A673 (cell line): Measurements from ENCODE around the gene MDFIC. TPM values are rescaled to one million over a fixed set of nuclear protein-coding genes. Genes with fewer than 3 reads are reported as not detected.

Source experiments
- BruUV-seq: library from RNA; stranded (reverse); fragments of 400-500 nt; replicated peaks from 2 replicates; lab custom pipeline; 2021; lab: Mats Ljungman, UMichigan
- CTCF ChIA-PET: fragments of 300-600 bp; sonication (Branson Sonifier 250); formaldehyde crosslinking; loops from one replicate; lab custom pipeline; 2022; ENCODE audit warnings: antibody characterized with exemption; lab: Charles Lee
- POLR2A ChIA-PET: fragments of 300-600 bp; sonication (Branson Sonifier 250); formaldehyde crosslinking; loops from one replicate; lab custom pipeline; 2022; ENCODE audit warnings: antibody characterized with exemption; ENCODE audit not compliant: low non-redundant PET; lab: Charles Lee
- DNase-seq: peaks from one replicate; pipeline ENCODE4 v3.0.0-alpha.2; 2015; ENCODE audit warnings: low spot score
- H3K27ac ChIP-seq: fragments of 200-600 bp; sonication (generic); 2 replicates; pipeline ENCODE4 v1.5.1; 2016; ENCODE audit warnings: mixed run types, low read depth, mild to moderate bottlenecking, mixed read lengths, antibody characterized with exemption, low read length; ENCODE audit not compliant: poor library complexity, severe bottlenecking
- H3K27me3 ChIP-seq: fragments of 200-600 bp; sonication (generic); replicated peaks from 2 replicates; pipeline ENCODE4 v1.6.1; 2017; ENCODE audit warnings: mixed run types, low read depth, mild to moderate bottlenecking, mixed read lengths, antibody characterized with exemption, low read length; ENCODE audit not compliant: insufficient read depth, poor library complexity
- H3K36me3 ChIP-seq: fragments of 200-600 bp; sonication (generic); 2 replicates; pipeline ENCODE4 v1.6.1; 2016; ENCODE audit warnings: mixed run types, mild to moderate bottlenecking, mixed read lengths, antibody characterized with exemption, low read length; ENCODE audit not compliant: insufficient read depth, poor library complexity, severe bottlenecking
- H3K4me1 ChIP-seq: fragments of 200-600 bp; sonication (generic); 2 replicates; pipeline ENCODE4 v1.6.1; 2017; ENCODE audit warnings: mixed run types, mild to moderate bottlenecking, mixed read lengths, antibody characterized with exemption, low read length; ENCODE audit not compliant: insufficient read depth, poor library complexity, severe bottlenecking
- H3K4me3 ChIP-seq: fragments of 200-600 bp; sonication (generic); 2 replicates; pipeline ENCODE4 v1.5.1; 2016; ENCODE audit warnings: low read depth, mixed run types, mild to moderate bottlenecking, mixed read lengths, low read length; ENCODE audit not compliant: poor library complexity, severe bottlenecking
- H3K9me3 ChIP-seq: fragments of 200-600 bp; sonication (generic); 2 replicates; pipeline ENCODE4 v1.6.1; 2016; ENCODE audit warnings: mixed run types, low read depth, mild to moderate bottlenecking, mixed read lengths, antibody characterized with exemption, low read length; ENCODE audit not compliant: poor library complexity, severe bottlenecking
- EZH2 ChIP-seq: fragments of 200-600 bp; sonication (generic); IDR thresholded peaks from 2 replicates; pipeline ENCODE4 v1.6.1; 2017; ENCODE audit warnings: borderline replicate concordance, low read depth, mild to moderate bottlenecking, mixed read lengths, antibody characterized with exemption, low read length; ENCODE audit not compliant: poor library complexity, severe bottlenecking
- intact Hi-C: fragments of 100-400 bp; cut with micrococcal nuclease; formaldehyde crosslinking; loops from one replicate; pipeline ENCODE4 v1.10.0; 2022; ENCODE audit not compliant: unreplicated experiment
- total RNA-seq: library from RNA; stranded (reverse); gene quantifications from 2 replicates; pipeline ENCODE4 v1.2.3, GENCODE V29; 2021
- TF ChIP-seq, protein P1 (sequence below): fragments of 300-800, 200-600 bp; sonication (generic); conservative IDR thresholded peaks from 2 replicates; pipeline ENCODE4 v1.5.1; 2017; ENCODE audit warnings: low read depth, mild to moderate bottlenecking, antibody characterized with exemption, low read length, moderate library complexity, mixed read lengths

Gene MDFIC
- total RNA-seq, 1 experiment from 2014 or later = 32.6 TPM

DNA sequence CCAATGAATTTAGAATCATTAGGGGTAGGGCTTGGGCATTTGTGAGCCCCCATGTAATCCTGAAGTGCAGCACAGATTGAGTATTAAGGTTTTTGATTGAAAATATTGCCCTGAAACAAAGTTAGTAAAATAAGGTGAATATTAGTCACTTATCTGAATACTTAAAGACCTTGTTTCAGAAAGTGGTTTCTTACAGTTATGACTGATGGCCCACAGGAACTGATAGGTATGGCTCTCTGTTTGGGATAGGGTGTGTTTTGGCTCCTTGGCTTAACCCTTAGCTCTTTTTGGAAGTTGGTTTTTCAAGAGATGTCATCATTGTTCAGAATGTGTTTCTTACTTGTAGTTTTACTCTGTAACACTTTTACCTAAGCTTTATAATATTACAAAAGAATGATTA, 34.8 kb downstream of the MDFIC start:
- TF ChIP-seq, protein P1, sequence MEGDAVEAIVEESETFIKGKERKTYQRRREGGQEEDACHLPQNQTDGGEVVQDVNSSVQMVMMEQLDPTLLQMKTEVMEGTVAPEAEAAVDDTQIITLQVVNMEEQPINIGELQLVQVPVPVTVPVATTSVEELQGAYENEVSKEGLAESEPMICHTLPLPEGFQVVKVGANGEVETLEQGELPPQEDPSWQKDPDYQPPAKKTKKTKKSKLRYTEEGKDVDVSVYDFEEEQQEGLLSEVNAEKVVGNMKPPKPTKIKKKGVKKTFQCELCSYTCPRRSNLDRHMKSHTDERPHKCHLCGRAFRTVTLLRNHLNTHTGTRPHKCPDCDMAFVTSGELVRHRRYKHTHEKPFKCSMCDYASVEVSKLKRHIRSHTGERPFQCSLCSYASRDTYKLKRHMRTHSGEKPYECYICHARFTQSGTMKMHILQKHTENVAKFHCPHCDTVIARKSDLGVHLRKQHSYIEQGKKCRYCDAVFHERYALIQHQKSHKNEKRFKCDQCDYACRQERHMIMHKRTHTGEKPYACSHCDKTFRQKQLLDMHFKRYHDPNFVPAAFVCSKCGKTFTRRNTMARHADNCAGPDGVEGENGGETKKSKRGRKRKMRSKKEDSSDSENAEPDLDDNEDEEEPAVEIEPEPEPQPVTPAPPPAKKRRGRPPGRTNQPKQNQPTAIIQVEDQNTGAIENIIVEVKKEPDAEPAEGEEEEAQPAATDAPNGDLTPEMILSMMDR = no peak
- no peak for TF ChIP-seq EZH2
- DNase-seq = no peak
- intact Hi-C loops = no loop called here
- Histone ChIP-seq H3K36me3 (no peaks in the 10 kb centered on the region), H3K9me3 (no peaks in the 10 kb centered on the region), H3K27me3 (no peaks in the 10 kb centered on the region), H3K4me1 (no peaks in the 10 kb centered on the region), H3K4me3 (no peak overlapping the region), H3K27ac (no peak overlapping the region)
- ChIA-PET POLR2A (no interaction called here), CTCF (no interaction called here)
- no TSS peak for BruUV-seq

DNA sequence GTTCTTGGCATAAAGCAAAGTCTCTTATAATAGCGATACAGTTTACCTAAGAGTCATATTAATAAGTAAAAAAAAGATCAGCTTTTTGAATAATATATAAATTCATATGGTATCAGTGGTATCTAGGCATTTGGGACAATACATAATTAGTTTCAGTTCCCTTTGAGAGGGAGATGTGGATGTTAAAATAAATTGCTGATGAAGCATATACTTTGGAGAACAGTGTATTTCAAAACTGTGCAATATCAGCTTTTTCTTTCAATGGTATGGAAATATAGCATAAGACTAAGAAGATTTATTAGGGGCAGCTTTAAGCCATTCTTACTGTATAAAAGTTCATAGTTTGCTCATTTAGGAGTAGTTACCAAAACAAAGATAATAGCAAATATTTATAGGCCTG, 35.5 kb downstream of the MDFIC start:
- intact Hi-C loops = no loop called here
- POLR2A ChIA-PET = no interaction called here
- TF ChIP-seq EZH2 = no peak
- TF ChIP-seq, protein P1 = no peak

GRCh38 chr7:114959931-114960330, 38.0 kb downstream of the MDFIC start:
- H3K4me1 ChIP-seq = no peaks in the 10 kb centered on the region
- no peak for DNase-seq
- intact Hi-C loops = no loop called here
- no peak for TF ChIP-seq EZH2
- TF ChIP-seq, protein P1 = no peak
- no peaks in the 10 kb centered on the region for H3K9me3 ChIP-seq
- no peak overlapping the region for H3K4me3 ChIP-seq
- ChIA-PET CTCF (no interaction called here), POLR2A (no interaction called here)
- H3K27ac ChIP-seq = no peak overlapping the region
- no peaks in the 10 kb centered on the region for H3K27me3 ChIP-seq
- BruUV-seq = no TSS peak
- no peaks in the 10 kb centered on the region for H3K36me3 ChIP-seq

More for the DNA sequence above, 35.5 kb downstream of the MDFIC start:
- Histone ChIP-seq H3K27me3 (no peaks in the 10 kb centered on the region), H3K4me3 (no peak overlapping the region), H3K4me1 (no peaks in the 10 kb centered on the region), H3K36me3 (no peaks in the 10 kb centered on the region), H3K9me3 (no peaks in the 10 kb centered on the region), H3K27ac (no peak overlapping the region)
- no peak for DNase-seq
- no TSS peak for BruUV-seq
- CTCF ChIA-PET = no interaction called here
